Lung microvascular endothelial cell (primary cell): ENCODE data around the gene R3HDML. TPM values are rescaled to one million over a fixed set of nuclear protein-coding genes. Genes with fewer than 3 reads are reported as not detected.
"Not testable (repeated sequence)": the region's sequence is repeated elsewhere in the genome, so short reads cannot be mapped to it uniquely, and the experiment has no call there.

Experiments used
- DNase-seq, 2 donors: peaks; one replicate each; pipeline versions ENCODE4 v3.0.0 to v3.0.0-alpha.2; 2010; ENCODE audit warnings: low read depth in 2 of 2
- total RNA-seq: library from RNA; depleted of rRNA; stranded (reverse); fragments of >200 nt; gene quantifications from 2 replicates; pipeline ENCODE4 v1.2.1, GENCODE V29; 2014

The R3HDML gene
- not detected in 2 replicates for total RNA-seq

DNA sequence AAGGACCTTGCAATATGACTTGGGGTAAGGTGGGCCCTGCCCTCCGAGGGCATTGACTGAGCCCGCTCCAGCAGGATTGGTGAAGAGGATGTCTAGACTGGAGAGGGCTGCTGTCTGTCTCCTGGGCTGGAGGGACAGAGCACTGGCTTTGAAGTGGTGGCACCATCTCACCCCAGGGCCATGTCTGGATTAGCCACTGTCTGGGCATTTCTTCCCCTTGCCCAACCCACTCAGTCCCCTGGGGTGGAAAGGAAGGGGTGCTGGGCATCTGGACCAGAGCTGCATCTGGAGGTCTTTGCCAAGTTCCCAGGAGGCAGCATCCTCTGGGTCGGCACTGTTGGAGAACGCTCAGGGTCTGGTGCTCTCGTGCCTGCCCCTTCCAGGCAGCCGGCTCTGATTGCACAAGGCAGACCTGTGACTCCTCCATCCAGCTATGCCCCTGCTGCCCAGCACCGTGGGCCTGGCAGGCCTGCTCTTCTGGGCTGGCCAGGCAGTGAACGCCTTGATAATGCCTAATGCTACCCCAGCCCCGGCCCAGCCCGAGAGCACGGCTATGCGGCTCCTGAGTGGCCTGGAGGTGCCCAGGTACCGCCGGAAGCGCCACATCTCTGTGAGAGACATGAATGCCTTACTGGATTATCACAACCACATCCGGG lies at the start of gene R3HDML:
Gene R3HDML, plus strand, starts transcription at position 319 of the 656 bp plus-strand sequence. Its CDS starts 115 bp downstream, at position 434.
- no peak for DNase-seq

DNA sequence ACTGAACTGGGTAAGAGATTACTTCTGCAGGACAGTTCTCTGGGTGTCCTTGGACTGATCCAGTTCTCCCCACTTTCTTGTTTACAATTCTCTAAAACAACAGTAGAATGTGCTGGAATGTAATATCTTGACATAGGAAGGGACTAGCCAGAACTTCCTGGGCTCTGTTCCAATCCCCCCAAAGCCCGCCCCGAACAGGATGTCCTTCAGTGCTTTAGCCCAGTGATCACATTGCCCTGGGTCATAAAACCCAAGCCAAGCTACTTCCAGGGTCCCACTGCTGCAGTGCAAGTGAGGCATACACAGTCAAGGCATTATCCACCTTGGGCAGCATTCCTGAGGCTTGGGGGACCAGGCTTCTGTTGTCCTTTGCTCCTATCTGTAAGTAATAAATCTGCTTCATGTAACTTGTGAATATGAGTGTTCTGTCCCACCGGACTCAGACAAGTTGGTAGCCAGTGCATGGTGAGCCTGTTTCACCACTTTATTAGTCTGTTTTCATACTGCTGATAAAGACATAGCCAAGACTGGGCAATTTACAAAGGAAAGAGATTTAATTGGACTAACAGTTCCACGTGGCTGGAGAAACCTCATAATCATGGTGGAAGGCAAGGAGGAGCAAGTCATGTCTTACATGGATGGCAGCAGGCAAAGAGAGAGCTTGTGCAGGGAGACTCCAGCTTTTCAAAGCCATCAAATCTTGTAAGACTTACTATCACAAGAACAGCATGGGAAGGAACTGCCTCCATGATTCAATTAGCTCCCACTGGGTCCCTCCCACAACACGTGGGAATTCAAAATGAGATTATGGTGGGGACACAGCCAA lies 49.4 kb upstream of the R3HDML start:
- DNase-seq, result peak in 1 of 2 donors; percentile 16

GRCh38 chr20:44288252-44288651 lies 48.6 kb upstream of the R3HDML start:
- DNase-seq, result no peak

DNA sequence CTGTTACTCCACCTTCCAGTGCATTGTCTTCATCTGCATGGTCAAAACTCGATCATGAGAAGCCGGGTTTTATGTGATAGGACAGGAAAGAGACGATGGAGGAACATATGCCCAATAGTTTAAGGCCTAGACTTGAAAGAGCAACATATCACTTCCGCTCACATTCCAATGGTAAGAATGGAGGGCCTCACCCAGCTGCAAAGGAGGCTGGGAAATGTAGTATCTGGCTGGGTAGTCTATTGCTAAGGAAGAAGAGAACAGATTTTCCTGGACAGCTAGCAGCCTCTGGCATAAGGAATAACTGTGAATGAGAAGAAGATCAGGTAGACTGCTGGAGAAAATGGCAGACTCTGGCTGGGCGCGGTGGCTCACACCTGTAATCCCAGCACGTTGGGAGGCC lies 45.1 kb upstream of the R3HDML start:
- DNase-seq, result no peak

GRCh38 chr20:44296011-44296410 lies 40.8 kb upstream of the R3HDML start:
- no peak for DNase-seq

GRCh38 chr20:44297721-44298120 lies 39.1 kb upstream of the R3HDML start:
- DNase-seq, result no peak

GRCh38 chr20:44299011-44299535 lies 37.8 kb upstream of the R3HDML start:
- DNase-seq, result not testable (repeated sequence)

GRCh38 chr20:44301285-44301684 lies 35.6 kb upstream of the R3HDML start:
- no peak for DNase-seq

- DNase-seq, result no peak
Measured at GRCh38 chr20:44302026-44302669, 34.7 kb upstream of the R3HDML start.

DNA sequence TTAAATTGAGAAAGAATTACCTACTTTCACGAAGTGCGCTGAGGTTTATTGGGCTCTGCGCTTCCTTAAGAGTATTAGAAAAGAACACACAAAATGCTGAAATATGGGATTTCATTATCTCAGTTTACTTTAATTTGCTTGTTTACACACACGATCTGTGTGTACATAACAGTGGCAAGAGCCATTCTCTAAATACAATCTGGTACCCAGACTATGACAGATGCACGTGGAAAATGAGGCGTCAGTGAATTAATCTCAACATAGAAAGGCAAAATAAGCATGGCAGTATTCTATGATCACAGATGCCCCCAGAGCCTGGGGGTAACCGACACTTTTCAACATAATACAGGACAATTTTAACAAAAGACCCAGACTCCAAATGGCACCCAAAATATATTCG lies 34.1 kb upstream of the R3HDML start:
- DNase-seq, result no peak

- DNase-seq, result no peak
Measured at GRCh38 chr20:44304383-44304782, 32.5 kb upstream of the R3HDML start.

- no peak for DNase-seq
Measured at GRCh38 chr20:44306927-44307326, 29.9 kb upstream of the R3HDML start.

DNA sequence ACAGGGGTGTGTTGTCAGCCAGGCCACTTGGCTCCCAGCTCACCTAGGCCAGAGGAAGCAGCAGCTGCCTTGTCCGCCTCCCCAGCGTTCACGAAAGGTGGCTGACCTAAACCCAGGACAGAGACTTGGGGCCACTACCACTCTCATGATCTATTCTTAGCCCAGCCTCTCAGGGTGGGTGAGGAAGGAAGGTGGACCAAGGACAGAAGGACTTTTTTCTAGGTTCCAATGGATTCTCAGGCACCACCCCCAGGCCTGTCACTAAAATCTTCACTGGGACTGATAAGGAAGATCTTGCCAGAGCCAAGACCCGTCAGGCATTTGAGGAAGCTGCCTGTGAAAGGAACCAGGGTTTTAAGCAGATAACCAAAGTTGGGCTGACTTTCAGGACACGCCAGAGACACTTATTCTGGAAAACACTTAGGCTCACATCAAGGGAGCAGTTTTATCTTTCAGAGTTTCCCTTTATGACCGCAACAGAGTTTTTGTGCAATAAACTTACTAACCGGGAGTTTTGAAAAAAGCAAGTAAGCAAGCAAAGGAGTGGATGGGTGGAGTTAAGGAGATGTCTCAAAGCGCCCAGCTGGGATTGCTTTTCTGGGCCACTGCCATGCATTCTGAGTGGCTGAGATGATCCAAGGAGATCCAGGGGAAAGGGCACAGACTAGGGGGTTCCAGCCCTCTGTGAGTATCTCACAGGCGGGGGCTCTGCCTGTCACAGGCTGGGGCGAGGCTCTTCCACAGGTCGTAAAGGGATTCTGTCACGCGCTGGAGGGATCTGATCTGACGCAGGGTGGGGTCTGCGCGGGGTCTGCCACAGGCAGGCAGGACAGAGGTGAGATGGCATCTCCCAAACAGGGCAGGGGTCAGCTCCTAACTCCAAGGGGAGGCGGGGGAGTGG lies 26.8 kb upstream of the R3HDML start:
- DNase-seq, result peak in 1 of 2 donors; percentile 21

DNA sequence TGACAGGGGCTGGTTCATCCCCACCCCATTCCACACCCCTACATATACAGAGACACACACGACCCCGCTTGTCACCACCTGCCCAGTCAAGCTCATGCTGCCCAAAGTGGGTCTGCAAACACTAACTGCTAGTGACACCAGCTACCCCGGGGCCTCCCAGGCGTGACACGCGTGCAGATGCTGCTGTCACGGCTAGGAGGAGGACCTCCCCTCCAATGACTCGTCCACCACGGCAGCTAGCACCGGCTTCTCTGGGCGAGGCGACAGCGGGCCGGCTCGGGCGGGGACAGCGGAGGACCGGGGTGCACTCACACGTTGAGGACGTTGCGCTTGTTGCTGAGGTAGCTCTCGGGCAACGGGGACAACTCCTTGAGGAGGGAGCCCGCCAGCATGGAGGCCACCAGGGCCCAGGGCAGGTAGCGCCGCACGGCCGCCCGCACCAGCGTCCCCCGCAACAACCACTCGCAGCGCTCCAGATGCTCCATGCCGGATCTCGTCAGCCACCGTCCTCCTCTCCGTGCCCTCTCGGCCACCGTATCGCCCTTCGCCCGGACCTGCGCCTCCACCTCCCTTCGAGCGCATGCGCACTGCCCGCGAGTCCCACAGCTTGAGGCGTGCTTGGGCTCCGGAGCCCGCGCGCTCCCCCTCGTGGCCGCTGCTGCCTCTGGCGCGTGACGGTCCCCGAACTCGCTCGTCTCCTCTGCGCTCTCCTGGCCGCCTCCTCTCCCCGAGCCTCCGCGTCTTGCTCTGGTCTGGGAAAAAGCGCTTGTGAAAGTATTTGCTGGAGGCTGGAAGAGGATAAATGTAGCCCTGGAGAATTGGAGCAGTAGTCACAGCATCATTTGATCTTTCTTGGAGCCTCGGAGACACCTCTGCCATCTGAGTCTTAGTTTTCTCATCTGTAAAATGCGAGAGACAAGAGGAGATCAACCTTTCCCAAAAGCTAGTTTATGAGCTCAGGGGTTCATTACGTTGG lies 25.9 kb upstream of the R3HDML start, which contains the start of gene FITM2:
Gene FITM2, minus strand, starts transcription at position 539 of the 976 bp plus-strand sequence. Its CDS starts 54 bp downstream, at position 485.
- DNase-seq, result peak; percentile 98 to 99

DNA sequence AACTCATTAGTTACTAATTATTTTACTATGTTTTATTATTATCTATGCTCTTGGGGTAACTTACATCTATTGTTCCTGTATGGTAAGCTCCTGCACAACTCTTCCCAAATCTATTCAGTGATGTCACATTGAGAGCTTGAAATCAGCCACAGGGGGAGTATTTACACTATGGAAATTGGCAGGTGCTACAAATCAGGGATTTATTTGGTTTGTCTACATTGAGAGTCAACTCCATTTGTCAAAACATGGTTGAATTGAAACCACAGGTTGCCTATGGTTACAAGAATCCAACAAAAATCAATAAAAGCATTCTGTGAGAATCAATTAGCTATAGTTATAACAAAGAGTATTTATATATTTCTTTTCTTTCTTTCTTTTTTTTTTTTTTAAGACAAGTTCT lies 22.0 kb upstream of the R3HDML start:
- no peak for DNase-seq

- no peak for DNase-seq
Measured at GRCh38 chr20:44319839-44320422, 16.9 kb upstream of the R3HDML start.

- no peak for DNase-seq
Measured at GRCh38 chr20:44324343-44324742, 12.5 kb upstream of the R3HDML start.

DNA sequence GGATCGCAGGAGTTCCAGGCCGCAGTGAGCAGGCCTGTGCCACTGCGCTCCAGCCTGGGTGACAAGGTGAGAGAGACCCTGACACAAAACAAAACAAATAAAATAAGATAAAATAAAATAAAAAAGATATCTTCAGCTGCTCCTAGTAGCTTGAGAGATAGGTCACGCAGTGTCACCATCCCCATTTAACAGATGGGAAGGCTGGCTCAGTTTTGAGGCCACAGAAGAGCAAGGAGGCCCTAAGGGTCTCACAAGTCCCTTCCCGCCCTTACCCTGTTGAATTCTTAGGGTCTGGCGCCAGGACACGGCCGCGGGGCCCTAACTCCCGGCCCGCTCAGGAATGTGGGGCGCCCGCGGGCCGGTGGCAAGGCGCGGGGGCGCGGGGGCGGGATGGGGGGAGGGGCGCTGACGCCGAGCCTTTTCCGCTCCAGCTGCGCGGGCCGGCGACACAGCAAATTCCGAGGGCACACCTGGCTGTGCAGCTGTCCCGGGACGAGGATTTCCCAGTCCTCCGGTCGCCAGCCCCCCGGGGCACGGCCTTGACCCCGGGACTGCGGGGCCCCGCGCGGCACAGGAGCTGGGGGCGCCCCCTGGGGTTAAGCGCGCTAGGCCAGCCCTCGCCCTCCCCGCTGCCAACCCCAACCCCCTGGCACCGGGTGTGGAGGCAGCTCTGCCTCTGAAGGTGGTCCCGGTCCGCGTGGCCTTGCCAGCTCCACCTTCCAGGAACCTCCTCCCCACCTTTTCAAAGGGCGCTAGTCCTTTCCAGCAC lies 10.3 kb upstream of the R3HDML start:
- no peak for DNase-seq

DNA sequence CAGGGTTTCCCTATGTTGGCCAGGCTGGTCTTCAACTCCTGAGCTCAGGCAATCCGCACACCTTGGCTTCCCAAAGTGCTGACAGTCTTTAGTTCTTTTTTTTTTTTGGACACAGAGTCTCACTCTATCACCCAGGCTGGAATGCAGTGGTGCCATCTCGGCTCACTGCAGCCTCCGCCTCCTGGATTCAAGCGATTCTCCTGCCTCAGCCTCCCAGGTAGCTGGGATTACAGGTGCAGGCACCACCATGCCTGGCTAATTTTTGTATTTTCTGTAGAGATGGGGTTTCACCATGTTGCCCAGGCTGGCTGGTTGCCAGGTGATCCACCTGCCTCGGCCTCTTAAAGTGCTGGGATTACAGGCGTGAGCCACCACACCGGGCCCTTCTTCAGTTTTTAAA lies 9.1 kb upstream of the R3HDML start:
- DNase-seq, result not testable (repeated sequence)
